Measurements from ENCODE around the gene C1QL1.

- TF ChIP-seq, protein P1, sequence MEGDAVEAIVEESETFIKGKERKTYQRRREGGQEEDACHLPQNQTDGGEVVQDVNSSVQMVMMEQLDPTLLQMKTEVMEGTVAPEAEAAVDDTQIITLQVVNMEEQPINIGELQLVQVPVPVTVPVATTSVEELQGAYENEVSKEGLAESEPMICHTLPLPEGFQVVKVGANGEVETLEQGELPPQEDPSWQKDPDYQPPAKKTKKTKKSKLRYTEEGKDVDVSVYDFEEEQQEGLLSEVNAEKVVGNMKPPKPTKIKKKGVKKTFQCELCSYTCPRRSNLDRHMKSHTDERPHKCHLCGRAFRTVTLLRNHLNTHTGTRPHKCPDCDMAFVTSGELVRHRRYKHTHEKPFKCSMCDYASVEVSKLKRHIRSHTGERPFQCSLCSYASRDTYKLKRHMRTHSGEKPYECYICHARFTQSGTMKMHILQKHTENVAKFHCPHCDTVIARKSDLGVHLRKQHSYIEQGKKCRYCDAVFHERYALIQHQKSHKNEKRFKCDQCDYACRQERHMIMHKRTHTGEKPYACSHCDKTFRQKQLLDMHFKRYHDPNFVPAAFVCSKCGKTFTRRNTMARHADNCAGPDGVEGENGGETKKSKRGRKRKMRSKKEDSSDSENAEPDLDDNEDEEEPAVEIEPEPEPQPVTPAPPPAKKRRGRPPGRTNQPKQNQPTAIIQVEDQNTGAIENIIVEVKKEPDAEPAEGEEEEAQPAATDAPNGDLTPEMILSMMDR (IDR thresholded peaks at IDR 0.05) = no peak
- no peak for TF ChIP-seq EP300 (IDR thresholded peaks at IDR 0.05)
- TF ChIP-seq POLR2A (IDR thresholded peaks at IDR 0.05; ENCODE audit: low read depth) = no peak
Observed at GRCh38 chr17:44933824-44934744, 34.0 kb downstream of the C1QL1 start.
